Heart left ventricle (tissue), 16 donors: ENCODE results near the gene SPINK13. TPM values are rescaled to one million over a fixed set of nuclear protein-coding genes. Genes with fewer than 3 reads are reported as not detected.
"Not testable (repeated sequence)": the region's sequence is repeated elsewhere in the genome, so short reads cannot be mapped to it uniquely, and the experiment has no call there.

Experiments
- ATAC-seq, 4 donors: fragments of 200-7000 bp; cut with Tn5 transposase; one replicate each; pipeline ENCODE4 v1.9.1; 2020 to 2022; ENCODE audit warnings: moderate library complexity in 4 of 4, mild to moderate bottlenecking in 3 of 4, moderate number of reproducible peaks in 1 of 4
- DNase-seq, 5 donors: peaks; one replicate each; pipeline ENCODE4 v3.0.0-alpha.2; 2020
- H3K27ac ChIP-seq, 12 donors: fragments of 200-600 bp; sonication (generic) in 4 of 12; one replicate each; pipeline versions ENCODE4 v1.5.0 to v1.8.0; 2016 to 2022; ENCODE audit warnings: mild to moderate bottlenecking in 2 of 12
- H3K27me3 ChIP-seq, 9 donors: fragments of 200-600 bp; sonication (generic) in 2 of 9; one replicate each; pipeline versions ENCODE4 v1.5.1 to v1.8.0; 2016 to 2022; ENCODE audit warnings: mild to moderate bottlenecking in 3 of 9
- H3K36me3 ChIP-seq, 9 donors: fragments of 200-600 bp; sonication (generic) in 2 of 9; one replicate each; pipeline versions ENCODE4 v1.5.0 to v1.8.0; 2018 to 2022; ENCODE audit warnings: mild to moderate bottlenecking in 2 of 9
- H3K4me1 ChIP-seq, 12 donors: fragments of 200-600 bp; sonication (generic) in 4 of 12; one replicate each; pipeline versions ENCODE4 v1.5.0 to v1.8.0; 2016 to 2022; ENCODE audit warnings: mild to moderate bottlenecking in 3 of 12
- H3K4me3 ChIP-seq, 12 donors: fragments of 200-600 bp; sonication (generic) in 4 of 12; one replicate each; pipeline versions ENCODE4 v1.5.0 to v1.8.0; 2017 to 2022; ENCODE audit warnings: mild to moderate bottlenecking in 9 of 12, moderate library complexity in 4 of 12
- H3K9me3 ChIP-seq, 12 donors: fragments of 200-600 bp; sonication (generic) in 4 of 12; one replicate each; pipeline versions ENCODE4 v1.5.0 to v1.8.0; 2016 to 2022; ENCODE audit warnings: mild to moderate bottlenecking in 1 of 12
- CTCF ChIP-seq, 12 donors: fragments of 200-600 bp; sonication (generic) in 4 of 12; IDR thresholded peaks; one replicate each; pipeline versions ENCODE4 v1.5.0 to v1.8.0; 2018 to 2022; ENCODE audit warnings: antibody characterized with exemption in 12 of 12, mild to moderate bottlenecking in 5 of 12
- POLR2A ChIP-seq, 2 donors: fragments of 450-650 bp; IDR thresholded peaks; one replicate each; pipeline ENCODE4 v1.6.1; 2017; ENCODE audit warnings: antibody characterized with exemption in 2 of 2, mild to moderate bottlenecking in 2 of 2, moderate library complexity in 2 of 2
- WGBS, 4 donors: extraction: QIAGEN DNeasy Blood & Tissue Kit in 2 of 4; methylation state at CpG; one replicate each; pipeline versions ENCODE4 v1.1.5 to v1.1.7; 2013 to 2018; 5-methylcytosine and 5-hydroxymethylcytosine counted together
- intact Hi-C, 10 donors: fragments of 100-400 bp; cut with DNase I; formaldehyde crosslinking; loops; one replicate each; pipeline versions ENCODE4 v1.11.1 to v1.14.2; 2022
- polyA plus RNA-seq, 2 donors: library from polyadenylated mRNA; stranded (reverse); fragments of 200-250 nt; gene quantifications; one replicate each; pipeline ENCODE4 v1.2.3, GENCODE V29; 2013
- total RNA-seq, 9 donors: library from RNA; depleted of rRNA in 2 of 9; stranded (reverse); fragments of >200 nt in 2 of 9; fragmentation: NEBNext Ultra II Directional in 3 of 9; extraction: Animal tissue kit (Norgen Biotek cat#: 25700) in 3 of 9; gene quantifications; one replicate each; pipeline versions ENCODE4 v1.1.0 to v1.2.4, GENCODE V29; 2016 to 2023
- donor health status: ischemic (EF 13 %, LVEDD 7.1; RV severe dilation, severe dysfunction).
- donor health status: healthy with polysubstance abuse.
- donor health status: DM: no; HTN: yes; CAD: no.
- donor health status: DM: no; HTN: no; CAD: no.
- donor health status: ischemic (EF 25% LVEDD 6.9; RV normal size, moderate dysfunction).
- donor health status: ischemic (EF 25% LVEDD 5.7; RV mildly dilated, moderate dysfunction).
- donor health status: healthy.
- donor health status: DM: yes; HTN: yes; CAD: no.
- donor health status: ischemic (EF 35%, LVEDD 5.7; RV mildly dilated, moderate dysfunction).
- donor health status: nonischemic (EF 11% LVEDD 7.7; RV severe dilation, severe dysfunction).
- donor health status: DM: yes; HTN: yes; CAD: no.
- donor health status: PGD.
- donor health status: ischemic (EF 29% LVEDD 5.4; RV normal size, mild dysfunction).
- donor health status: nonischemic (EF 23%, LVEDD 6.1; RV moderate dilation, normal function).

SPINK13 gene
- total and polyA plus RNA-seq, 11 donors, result not detected

- intact Hi-C loops, result no loop called here
- Histone ChIP-seq H3K27me3 (no peaks in the 10 kb centered on the region), H3K36me3 (no peaks in the 10 kb centered on the region), H3K4me3 (no peak overlapping the region), H3K4me1 (no peaks in the 10 kb centered on the region), H3K27ac (no peak overlapping the region), H3K9me3 (peaks cover 0 to 14% (median 3%) of the 10 kb centered on the region in 12 donors)
- ATAC-seq (no peak), DNase-seq (no peak)
- WGBS, 4 donors, result 55 to 71% (median 68%) methylated on average over 3 of the region's 3 CpGs
- TF ChIP-seq POLR2A (IDR thresholded peaks at IDR 0.05) (no peak), CTCF (IDR thresholded peaks at IDR 0.05) (no peak)
Observed at GRCh38 chr5:148267962-148268361, 632 bp upstream of the SPINK13 start.

- ATAC-seq, H3K27ac ChIP-seq, H3K27me3 ChIP-seq, H3K4me3 ChIP-seq, H3K4me1 ChIP-seq, H3K36me3 ChIP-seq, DNase-seq, intact Hi-C loops: not testable (repeated sequence)
- WGBS, 4 donors, result 86 to 95% (median 93%) methylated on average over 2 of the region's 2 CpGs
- peaks cover 0 to 49% (median 12%) of the 10 kb centered on the region in 12 donors for H3K9me3 ChIP-seq
Observed at GRCh38 chr5:148275129-148275528, 6.5 kb downstream of the SPINK13 start.

- not testable (repeated sequence) for ATAC-seq, H3K36me3 ChIP-seq, H3K27ac ChIP-seq, DNase-seq, H3K4me1 ChIP-seq, H3K27me3 ChIP-seq, H3K4me3 ChIP-seq
- 38 to 52% (median 49%) methylated on average over 4 to 5 of the region's 5 CpGs for WGBS, 4 donors
- intact Hi-C loops, result loop anchor here in 1 of 10 donors (10.0 kb wide), 1 partner anchor 444 kb away; no protein-coding TSS in a partner anchor
- peaks cover 0 to 45% (median 11%) of the 10 kb centered on the region in 12 donors for H3K9me3 ChIP-seq
Observed at GRCh38 chr5:148280893-148281292, 12.3 kb downstream of the SPINK13 start.

GRCh38 chr5:148281336-148281735, 12.7 kb downstream of the SPINK13 start:
- 86 to 100% (median 96%) methylated on average over 3 to 4 of the region's 4 CpGs for WGBS, 4 donors
- H3K4me3 ChIP-seq, H3K27ac ChIP-seq, H3K27me3 ChIP-seq, H3K36me3 ChIP-seq, DNase-seq, ATAC-seq, H3K4me1 ChIP-seq: not testable (repeated sequence)
- peaks cover 0 to 41% (median 11%) of the 10 kb centered on the region in 12 donors for H3K9me3 ChIP-seq
- intact Hi-C loops, result loop anchor here in 1 of 10 donors (10.0 kb wide), 1 partner anchor 443 kb away; no protein-coding TSS in a partner anchor

- TF ChIP-seq CTCF (IDR thresholded peaks at IDR 0.05), result peak; percentile 17 to 60 (median 45)
- TF ChIP-seq POLR2A (IDR thresholded peaks at IDR 0.05), result no peak
- H3K27ac ChIP-seq, result no peak overlapping the region
- H3K4me3 ChIP-seq, result no peak overlapping the region
- ATAC-seq (peak; percentile 55 to 65 (median 61)), DNase-seq (no peak)
- intact Hi-C loops, result loop anchor here in 5 of 10 donors (2.0 to 5.0 kb wide), 7 partner anchors 87 to 442 kb away; partner anchors contain the start of gene FBXO38 (in 1 of the 5)
- H3K27me3 ChIP-seq, result no peaks in the 10 kb centered on the region
- H3K9me3 ChIP-seq, result no peaks in the 10 kb centered on the region
- H3K36me3 ChIP-seq, result no peaks in the 10 kb centered on the region
- WGBS, 4 donors, result 67 to 72% (median 70%) methylated on average over 6 of the region's 6 CpGs
- H3K4me1 ChIP-seq, result peaks cover 0 to 3% (median 0%) of the 10 kb centered on the region in 12 donors
Observed at GRCh38 chr5:148290271-148291195, 21.9 kb downstream of the SPINK13 start.
